Measurements from ENCODE around the gene SRRM1. TPM values are rescaled to one million over a fixed set of nuclear protein-coding genes. Genes with fewer than 3 reads are reported as not detected.
"Not testable (repeated sequence)": the region's sequence is repeated elsewhere in the genome, so short reads cannot be mapped to it uniquely, and the experiment has no call there.

SRRM1 gene
- total RNA-seq, 1 donor from 2014 or later = 81.3 TPM

DNA sequence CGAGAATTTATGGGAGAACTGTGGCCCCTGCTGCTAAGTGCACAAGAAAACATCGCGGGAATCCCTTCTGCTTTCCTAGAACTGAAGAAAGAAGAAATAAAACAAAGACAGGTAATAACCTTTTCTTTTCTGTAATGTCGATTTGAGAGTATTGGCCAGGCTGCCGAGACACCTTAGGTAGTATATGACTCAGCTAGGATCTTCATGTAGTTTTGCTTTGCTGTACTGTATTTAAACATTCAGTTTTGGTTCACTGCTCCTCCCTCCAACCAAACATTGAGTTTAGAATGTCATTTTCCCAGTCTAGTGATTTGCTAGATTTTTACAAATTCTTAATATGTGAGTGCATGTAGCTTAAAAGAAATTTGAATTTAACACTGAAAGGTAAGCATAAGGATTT lies 5.8 kb downstream of the SRRM1 start:
- no peak for ATAC-seq

DNA sequence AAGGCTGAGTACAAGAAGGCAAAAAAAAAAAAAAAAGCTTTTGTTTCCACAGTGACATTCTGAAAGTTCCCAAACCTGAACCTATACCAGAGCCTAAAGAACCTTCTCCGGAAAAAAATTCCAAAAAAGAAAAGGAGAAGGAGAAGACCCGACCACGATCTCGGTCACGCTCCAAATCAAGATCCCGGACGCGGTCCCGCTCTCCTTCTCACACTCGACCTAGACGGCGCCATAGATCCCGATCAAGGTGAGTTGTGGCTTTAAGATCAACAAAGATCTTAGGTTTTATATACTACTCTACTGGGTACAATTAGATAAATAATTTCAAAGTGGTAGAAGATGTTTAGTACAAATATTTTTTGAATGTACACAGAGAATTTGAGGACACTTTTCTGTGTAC lies 9.3 kb downstream of the SRRM1 start:
- no peak for ATAC-seq

DNA sequence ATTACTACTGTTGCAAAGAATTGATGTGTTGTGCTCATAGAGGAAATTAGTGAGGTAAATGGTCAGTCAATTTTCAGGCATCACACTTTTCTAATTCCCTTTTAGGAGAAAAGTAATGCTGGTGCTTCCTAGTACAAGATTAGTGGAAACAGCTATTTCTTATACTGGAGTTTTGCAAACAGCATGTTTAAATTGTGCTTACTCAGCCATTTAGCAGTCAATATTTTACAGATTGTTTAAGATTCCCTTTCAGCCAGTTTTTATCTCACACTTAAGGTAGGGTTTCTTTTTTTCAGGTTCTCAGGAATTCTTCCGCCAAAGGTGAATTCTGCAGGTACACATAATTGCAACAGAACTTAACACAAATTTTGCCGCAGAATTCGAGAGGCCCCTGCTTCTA lies 10.9 kb downstream of the SRRM1 start:
- ATAC-seq = no peak

DNA sequence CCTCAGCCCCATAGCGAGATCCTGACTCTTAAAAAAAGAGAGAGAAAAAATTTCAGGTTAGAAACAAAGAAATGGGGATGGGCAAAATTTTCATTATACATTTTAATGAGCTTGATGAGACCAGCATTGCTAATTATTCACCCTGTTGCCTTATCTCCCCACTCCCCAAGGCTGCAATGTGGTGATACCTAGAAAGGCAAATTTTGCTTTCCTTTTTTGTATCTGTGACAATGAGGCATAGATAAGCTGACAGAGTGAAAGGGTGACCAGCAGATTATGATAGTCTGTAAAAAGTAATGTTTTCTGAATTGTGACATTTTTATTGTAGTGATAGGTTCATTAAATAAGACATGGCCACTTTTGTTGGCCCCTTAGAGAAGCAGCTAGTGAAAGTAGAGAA lies 12.9 kb downstream of the SRRM1 start:
- no peak for ATAC-seq

DNA sequence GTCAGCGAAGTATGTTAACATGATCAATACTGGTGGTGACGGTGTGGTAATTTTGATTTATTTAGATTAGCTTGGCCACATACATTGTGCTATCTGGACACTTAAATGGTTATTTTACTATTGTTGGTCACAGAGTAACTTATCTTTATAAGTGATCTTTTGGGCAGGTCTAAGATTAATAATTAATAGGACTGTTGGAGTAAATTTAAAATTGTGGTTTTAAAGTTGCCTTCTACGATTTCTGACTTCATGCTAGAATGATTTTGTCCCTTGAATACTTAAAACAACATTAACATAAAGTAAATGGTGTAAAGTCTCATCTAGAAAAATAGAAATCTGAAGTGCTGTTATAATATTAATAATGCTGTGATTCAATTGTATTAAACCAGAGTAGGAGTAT lies 14.7 kb downstream of the SRRM1 start:
- no peak for ATAC-seq

DNA sequence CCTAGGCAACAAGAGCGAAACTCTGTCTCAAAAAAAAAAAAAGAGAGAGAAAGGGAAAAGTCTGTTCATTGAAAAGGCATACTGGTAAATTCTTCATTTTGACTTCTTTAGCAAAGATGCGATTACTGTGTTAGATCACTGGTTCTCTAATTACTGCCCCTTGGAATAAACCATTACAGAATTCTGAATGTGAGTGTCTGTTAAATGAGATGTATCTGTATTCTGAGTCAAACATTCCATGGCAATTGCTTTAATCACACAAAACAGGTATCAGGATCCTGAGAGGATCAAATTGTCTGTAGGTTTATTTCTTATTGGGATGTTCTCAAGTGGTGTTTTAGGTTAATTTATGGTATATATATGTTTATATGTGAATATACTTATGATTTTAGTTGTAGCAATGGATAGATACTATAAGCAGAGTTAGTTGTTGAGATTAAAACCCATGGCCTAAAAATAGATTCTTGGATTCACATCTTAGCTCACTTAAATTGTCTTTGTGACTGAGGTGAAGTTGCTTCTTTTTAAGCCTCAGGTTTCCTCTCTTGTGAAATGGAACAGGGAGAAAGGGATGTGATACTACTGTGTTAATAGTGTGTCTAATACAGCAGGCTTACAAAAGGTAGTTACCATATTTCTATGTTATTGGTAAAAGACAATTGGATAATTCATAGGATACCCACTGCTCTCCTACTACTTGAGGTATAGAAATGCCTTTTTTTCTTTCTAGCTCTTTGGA lies 16.2 kb downstream of the SRRM1 start:
- ATAC-seq = no peak

DNA sequence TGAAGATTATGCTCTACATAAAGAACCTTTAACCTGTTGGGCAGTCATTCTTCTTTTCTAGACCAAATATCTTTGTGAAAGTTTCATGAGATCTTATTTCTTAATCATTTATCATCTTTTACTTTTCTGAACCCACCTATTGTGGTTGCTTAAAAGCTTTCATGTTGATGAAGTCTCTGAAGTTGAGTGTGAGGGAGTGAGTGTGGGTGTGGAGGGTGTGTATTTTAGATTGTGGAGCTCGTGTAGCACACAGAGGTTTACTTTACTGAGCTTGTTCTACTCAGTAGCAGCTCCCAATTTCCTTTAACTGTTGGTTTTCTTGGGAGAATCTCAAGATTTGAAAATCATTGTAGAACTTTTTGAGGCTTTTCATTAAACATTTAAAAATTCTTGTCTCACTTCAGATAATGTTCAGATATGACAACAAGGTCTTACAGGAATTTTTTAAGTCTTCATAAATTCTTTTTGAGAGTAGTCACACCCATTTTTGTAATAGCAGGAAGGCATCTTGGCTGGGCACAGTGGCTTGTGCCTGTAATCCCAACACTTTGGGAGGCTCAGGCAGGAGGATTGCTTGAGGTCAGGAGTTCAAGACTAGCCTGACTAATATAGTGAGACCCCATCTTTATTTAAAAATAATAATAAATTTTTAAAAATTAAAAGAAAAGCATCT lies 17.0 kb downstream of the SRRM1 start:
- no peak for ATAC-seq

DNA sequence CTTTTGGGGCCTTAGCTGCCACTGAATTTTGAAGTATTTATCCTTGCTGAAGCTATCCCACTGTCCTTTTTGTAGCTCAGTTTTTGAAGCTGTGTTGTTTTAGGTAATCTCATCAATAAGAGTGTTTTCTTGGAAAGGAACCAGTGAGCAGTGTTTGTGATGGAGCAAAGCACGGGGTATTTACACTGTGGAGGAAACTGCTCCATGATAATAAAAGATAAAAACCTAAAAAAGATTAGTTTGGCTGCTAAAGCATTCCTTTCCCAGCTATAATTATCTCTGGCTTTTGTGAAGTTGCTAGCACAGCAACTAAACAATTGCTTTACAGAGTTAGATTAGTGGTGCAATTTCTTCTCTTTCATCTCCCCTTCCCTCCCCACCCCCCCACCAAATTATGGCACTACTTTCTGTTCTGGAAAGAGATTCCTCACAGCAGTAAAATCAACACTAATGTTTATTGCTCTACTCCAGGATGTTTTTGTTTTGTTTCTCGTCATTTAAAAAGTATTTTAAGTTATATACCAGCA lies 21.5 kb downstream of the SRRM1 start:
- ATAC-seq = no peak

DNA sequence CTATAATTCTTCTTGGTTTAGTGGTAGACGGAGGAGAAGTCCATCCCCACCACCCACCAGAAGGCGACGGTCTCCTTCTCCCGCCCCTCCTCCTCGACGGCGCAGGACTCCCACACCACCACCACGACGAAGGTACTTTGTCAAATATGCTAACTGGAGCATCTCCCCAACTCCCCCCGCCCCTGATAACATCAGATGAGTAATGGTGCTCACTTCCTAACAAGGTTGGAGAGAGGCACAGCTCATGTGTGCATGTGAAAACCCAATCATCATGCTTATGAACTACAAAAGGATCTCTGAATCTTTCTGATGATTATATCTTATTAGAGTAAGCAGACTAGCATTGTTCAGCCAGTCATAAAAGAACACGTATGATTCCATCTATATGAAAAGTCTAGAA lies 23.7 kb downstream of the SRRM1 start:
- no peak for ATAC-seq

DNA sequence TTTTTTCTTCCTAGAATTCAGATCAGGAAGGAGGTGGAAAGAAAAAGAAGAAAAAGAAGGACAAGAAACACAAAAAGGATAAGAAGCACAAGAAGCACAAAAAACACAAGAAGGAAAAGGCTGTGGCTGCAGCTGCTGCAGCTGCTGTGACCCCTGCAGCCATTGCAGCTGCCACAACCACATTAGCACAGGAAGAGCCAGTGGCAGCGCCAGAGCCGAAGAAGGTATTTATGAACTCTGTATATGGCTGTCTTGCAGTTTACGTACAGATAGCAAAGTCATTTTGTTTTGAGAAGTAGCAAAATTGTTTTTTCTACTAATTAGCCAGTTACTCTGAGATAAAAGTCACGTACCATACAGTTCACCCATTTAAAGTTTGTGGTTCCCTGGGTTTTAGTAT lies 28.3 kb downstream of the SRRM1 start:
- ATAC-seq = not testable (repeated sequence)

DNA sequence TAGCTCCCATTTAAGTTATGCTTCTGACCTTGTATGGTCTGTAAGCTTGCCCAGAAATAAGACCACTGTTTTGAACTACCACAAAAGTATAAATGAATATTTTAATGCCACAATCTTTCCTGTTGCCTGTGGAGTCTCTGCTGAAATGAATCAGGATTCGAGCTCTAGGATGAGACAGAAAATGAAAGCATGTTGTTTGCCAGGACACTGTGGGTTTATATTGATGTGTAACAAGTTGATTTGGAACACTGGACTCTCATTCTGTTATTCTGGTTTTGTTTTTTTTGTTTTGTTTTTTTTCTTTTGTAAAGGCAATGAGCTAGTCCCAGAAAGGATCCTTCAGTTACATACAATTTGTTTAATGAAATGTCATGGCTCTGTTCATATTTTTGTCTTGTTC lies 29.6 kb downstream of the SRRM1 start:
- ATAC-seq = not testable (repeated sequence)

DNA sequence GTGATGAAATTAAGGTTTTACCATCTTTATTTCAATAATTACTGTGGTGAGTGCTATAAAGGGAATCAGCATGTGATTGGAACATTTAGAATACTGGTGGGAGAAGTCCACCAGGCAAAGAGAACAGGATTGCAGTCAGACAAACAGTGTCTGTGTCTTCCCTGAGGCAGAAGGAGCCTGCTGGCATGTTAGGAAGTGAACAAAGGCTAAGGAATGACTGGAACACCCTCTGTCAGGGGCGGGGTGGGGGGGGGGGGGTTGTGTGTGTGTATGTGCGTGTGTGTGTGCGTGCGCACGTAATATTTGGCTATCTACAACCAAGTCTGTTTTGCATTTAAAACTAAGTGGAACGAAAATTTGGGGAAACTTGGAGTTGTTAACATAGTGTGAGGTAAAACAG lies 30.2 kb downstream of the SRRM1 start:
- no peak for ATAC-seq

DNA sequence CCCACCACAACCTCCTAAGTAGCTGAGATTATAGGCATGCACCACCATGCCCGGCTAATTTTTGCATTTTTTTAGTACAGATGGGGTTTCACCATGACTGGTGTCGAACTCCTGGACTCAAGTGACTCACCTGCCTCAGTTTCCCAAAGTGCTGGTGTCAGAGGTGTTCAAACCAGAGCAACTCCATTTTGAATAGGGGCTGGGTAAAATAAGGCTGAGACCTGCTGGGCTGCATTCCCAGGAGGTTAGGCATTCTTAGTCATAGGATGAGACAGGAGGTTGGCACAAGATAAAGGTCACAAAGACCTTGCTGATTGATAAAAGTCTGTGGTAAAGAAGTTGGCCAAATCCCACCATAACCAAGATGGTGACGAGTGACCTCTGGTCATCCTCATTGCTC lies 35.3 kb downstream of the SRRM1 start:
- not testable (repeated sequence) for ATAC-seq

DNA sequence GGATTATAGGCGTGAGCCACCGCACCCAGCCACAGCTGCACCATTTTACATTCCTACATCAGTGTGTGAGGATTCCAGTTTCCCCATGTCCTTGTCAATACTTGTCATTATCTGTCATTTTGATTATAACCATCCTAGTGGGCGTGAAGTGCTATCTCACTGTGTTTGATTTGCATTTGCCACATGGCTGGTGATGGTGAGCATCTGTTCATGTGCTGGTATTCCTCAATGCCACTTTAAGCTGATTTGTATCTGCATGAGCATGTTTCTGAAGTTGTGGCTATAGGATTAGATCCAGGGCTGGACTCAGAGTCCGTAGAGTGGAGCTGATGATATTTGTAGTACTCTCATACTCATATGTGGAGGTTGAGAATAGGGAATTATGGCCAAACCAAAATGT lies 36.6 kb downstream of the SRRM1 start:
- ATAC-seq = no peak

DNA sequence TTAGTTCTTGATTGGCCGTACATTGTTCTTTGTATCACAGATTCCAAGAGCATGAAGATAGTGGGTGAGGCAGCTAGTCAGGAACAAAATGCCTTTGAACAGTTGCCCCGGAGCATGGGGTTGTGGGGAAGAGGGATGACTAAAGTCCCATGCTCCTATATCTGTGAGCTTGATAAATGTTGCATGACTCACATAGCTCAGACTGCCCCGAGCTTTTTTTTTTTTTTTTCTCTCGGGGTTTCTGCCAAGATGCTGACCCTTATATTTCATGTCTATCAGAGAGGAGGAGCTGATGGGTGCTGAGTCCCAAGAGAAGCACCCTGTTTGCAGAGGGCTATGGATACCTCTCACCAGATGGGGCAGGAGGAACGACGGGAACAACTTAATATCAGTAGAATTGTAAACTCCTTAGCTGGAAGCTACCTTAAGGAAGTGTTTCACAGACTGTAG lies 40.6 kb downstream of the SRRM1 start:
- peak; percentile 86 for ATAC-seq

DNA sequence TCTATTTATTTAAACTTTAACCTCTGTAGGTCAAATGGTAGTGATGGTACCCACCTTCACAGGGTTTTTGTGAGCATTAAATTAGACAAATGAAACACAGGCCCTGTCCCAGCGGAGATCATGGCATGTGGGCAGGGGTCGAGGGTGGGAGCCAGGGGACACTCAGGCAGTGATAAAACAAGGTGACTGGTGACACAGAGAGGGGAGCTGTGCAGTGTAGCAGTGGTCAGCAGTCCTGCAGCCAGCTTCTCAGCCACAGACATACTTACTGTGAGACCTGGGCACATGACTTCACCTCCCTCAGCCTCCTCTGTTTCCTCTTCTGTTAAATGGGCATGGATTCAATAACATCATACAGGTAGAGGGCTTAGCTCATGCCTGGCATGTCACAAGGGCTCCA lies 44.9 kb downstream of the SRRM1 start:
- no peak for ATAC-seq

DNA sequence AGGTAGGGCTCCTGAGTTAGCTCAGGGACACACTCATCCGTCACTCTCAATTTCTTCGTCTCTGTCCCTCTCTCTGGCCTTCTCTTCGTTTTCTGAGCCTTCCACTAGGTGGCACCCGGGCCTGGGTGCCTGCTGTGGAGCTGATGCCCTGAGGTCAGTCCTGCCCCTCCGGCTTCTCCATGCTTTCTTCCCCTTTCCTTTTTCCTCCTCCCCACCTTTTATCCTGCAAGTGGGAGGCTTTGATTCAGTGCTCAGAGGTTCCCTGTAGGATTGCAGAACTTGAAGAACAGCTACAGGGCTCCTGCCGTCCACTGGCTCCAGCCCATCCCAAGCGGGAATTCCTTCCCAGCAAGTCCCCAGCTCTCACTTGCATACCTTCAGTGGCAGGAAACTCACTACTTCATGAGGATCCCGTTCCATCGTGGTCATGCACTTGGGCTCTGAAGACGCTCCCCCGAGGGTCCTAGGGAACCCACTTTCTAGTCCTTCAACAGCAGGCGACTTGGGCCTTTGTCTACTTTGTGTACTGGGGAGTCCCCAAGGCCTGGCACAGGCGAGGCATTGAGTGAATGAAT lies 45.6 kb downstream of the SRRM1 start:
- peak; percentile 71 for ATAC-seq

DNA sequence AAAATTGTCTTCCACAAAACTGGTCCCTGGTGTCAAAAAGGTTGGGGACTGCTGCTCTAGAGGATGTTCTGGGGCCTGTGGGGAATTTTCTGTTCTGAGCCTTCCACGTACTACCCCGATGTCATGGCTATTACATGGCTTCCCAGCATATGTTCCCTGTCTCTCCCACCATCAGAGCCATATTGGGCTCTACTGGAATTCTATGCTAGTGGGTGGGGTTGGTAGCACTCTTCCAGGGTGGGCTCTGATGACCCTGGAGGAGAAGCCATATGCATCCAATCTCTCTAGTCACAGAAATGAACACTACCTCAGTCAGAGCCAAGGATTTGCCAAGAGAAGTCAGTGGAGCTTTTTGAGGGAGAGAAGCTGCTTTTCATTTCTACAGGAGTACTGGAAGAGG lies 47.9 kb downstream of the SRRM1 start:
- no peak for ATAC-seq

DNA sequence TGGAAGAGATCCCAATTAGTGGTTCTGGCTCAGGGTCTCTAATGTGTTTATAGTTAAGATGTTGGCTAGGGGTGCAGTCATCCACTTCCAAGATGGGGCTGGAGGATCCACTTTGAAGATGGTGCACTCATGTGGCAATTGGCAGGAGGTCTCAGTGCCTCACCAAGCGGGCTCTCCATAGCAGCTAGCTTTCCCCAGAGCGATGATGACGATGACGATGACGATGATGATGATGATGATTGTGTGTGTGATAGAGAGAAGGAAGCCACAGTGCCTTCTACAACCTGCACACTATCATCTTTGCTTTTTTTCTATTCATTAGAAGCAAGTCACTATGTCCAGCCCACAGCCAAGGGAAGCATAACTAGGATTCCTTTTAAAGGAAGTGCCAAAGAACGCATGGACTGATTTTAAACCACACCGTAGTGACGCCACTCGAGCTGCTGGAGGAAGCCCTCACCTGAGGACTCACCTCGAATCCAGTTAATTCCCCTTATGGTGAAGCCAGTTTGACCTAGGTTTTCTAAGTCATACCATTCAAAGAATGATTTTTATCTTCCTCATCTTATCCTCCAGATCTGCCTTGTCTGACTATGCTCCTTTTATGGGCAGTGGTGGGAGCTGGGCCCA lies 49.4 kb downstream of the SRRM1 start:
- no peak for ATAC-seq

DNA sequence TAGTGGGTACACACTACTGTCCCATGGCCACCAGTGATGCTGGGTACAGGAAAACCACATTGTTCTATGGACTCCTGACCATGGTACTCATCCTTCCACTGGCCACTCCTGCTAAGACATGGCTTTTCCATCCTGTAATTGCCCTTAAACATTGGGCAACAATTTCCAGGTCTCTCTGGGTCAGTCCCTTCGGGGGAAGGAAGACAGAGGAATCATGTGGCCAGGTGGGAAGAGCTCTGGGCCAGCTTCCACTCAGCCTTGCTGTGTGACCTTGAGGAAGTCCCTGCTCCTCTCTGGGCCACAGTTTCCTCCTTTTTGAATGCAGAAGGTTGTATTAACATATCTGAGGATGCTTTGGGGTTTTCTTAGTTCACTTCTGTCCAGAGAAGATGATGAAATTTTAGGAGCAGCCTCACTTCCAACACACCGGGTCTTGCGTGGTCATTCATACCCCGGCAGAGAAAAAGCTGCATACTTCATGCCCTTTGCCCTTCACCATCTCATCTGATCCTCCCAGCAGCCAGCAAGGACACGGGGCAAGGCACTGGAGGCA lies 50.8 kb downstream of the SRRM1 start:
- no peak for ATAC-seq

DNA sequence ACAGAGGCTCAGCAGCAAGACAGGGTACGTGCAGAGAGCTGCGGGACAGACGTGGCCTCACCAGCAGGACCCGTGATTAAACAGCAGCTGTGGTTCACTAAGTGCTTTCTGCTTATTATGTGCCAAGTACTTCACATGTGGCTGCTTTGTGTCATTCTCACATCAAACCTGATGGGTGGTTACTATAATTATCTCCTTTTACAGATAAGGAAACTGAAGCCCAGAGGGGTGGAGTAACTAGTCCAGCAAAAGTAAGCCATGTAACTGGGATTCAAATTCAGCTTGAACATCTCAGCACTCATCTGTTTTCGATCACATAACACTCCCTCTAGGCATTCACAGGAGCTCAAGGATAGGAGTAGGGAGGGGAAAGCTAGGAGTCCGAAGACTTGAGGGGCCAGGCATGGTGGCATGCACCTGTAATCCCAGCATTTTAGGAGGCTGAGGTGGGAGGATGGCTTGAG lies 51.3 kb downstream of the SRRM1 start:
- no peak for ATAC-seq

DNA sequence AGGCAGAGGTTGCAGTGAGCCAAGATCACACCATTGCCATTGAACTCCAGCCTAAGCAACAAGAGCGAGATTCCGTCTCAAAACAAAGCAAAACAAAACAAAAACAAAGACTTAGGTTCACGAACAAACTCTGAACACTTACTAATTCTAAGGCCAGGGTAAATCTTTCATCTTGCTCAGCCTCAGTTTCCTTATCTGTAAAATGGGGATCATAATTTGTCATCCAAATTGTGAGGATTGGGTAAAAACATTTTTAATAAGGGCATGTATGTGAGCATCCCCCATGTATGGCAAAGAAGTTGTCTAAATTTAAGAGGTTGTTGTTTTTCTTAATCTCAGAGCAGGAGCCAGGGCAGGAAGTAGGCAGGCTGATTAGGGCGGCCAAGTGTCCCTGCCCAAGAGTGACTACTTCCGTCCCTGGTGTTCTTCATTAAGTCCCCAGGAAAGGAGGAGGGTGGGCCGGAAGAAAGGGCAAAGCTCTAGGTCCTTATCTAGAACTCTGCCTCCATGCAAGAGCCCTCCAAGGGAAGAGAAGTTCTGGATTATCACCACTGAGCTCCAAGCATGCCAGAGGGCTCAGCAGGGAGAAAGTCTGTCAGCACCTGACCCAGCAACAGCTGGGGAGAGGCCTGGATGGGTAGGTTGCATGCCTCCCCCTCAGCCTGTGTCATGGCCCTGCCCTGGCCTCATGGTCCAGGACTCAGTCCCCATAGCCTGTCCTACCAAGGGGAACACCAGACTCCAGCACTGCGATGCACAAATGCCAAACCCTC lies 52.3 kb downstream of the SRRM1 start:
- ATAC-seq = peak; percentile 17

Measured in esophagus mucosa (tissue), 1 donor.